GM23338 (cell line): ENCODE data around the gene NCAPH2. TPM values are rescaled to one million over a fixed set of nuclear protein-coding genes. Genes with fewer than 3 reads are reported as not detected.
A peak's percentile ranks its signal among the peaks of the same experiment; 100 is the strongest.

ENCODE experiments used
- ATAC-seq: fragments of 200-7000 bp; cut with Tn5 transposase; 3 replicates; pipeline ENCODE4 v1.9.1; 2020
- DNase-seq: peaks from one replicate; pipeline ENCODE4 v3.0.0-alpha.2; 2015; ENCODE audit warnings: low spot score
- H2AFZ ChIP-seq: fragments of 200-600 bp; sonication (generic); 2 replicates; pipeline ENCODE4 v1.8.0; 2016; ENCODE audit warnings: antibody characterized with exemption, mild to moderate bottlenecking, moderate library complexity
- H3F3A ChIP-seq: fragments of 200-600 bp; sonication (generic); replicated peaks from 2 replicates; pipeline ENCODE4 v1.8.0; 2017; ENCODE audit warnings: antibody characterized with exemption, mixed run types, low read depth
- H3K27ac ChIP-seq: fragments of 200-600 bp; sonication (generic); 2 replicates; pipeline ENCODE4 v1.6.1; 2016; ENCODE audit warnings: low read depth
- H3K27me3 ChIP-seq: fragments of 200-600 bp; sonication (generic); 2 replicates; pipeline ENCODE4 v1.8.0; 2016; ENCODE audit warnings: mild to moderate bottlenecking, mixed run types, moderate library complexity; ENCODE audit not compliant: insufficient read depth
- H3K36me3 ChIP-seq: fragments of 200-600 bp; sonication (generic); 2 replicates; pipeline ENCODE4 v1.8.0; 2016; ENCODE audit warnings: mild to moderate bottlenecking; ENCODE audit not compliant: insufficient read depth
- H3K4me1 ChIP-seq: fragments of 200-600 bp; sonication (generic); 2 replicates; pipeline ENCODE4 v1.8.0; 2016; ENCODE audit warnings: mild to moderate bottlenecking, moderate library complexity; ENCODE audit not compliant: insufficient read depth
- H3K4me2 ChIP-seq: fragments of 200-600 bp; sonication (generic); 2 replicates; pipeline ENCODE4 v1.7.1; 2017; ENCODE audit warnings: mixed run types
- H3K4me3 ChIP-seq: fragments of 200-600 bp; sonication (generic); 2 replicates; pipeline ENCODE4 v1.6.1; 2016; ENCODE audit warnings: mixed run types
- H3K79me2 ChIP-seq: fragments of 200-600 bp; sonication (generic); replicated peaks from 2 replicates; pipeline ENCODE4 v1.8.0; 2017; ENCODE audit warnings: mild to moderate bottlenecking; ENCODE audit not compliant: insufficient read depth
- H3K9me2 ChIP-seq: fragments of 200-600 bp; sonication (generic); 2 replicates; pipeline ENCODE4 v1.8.0; 2017; ENCODE audit not compliant: insufficient read depth
- H4K20me1 ChIP-seq: fragments of 200-600 bp; sonication (generic); replicated peaks from 2 replicates; pipeline ENCODE4 v1.8.0; 2017; ENCODE audit warnings: mild to moderate bottlenecking; ENCODE audit not compliant: insufficient read depth
- H3K27ac Mint-ChIP-seq: 2 replicates; pipeline ENCODE4 v1.8.0; 2020; ENCODE audit warnings: inconsistent platforms, mild to moderate bottlenecking, moderate library complexity, mixed read lengths
- H3K27me3 Mint-ChIP-seq: 3 replicates; pipeline ENCODE4 v1.8.0; 2022; ENCODE audit warnings: low read depth, mild to moderate bottlenecking, moderate library complexity, mixed read lengths, inconsistent platforms; ENCODE audit not compliant: insufficient read depth, poor library complexity
- H3K36me3 Mint-ChIP-seq: 3 replicates; pipeline ENCODE4 v1.8.0; 2021; ENCODE audit warnings: low read depth, mild to moderate bottlenecking, inconsistent platforms, moderate library complexity, mixed read lengths
- H3K4me1 Mint-ChIP-seq: 3 replicates; pipeline ENCODE4 v1.8.0; 2020; ENCODE audit warnings: mild to moderate bottlenecking, inconsistent platforms, mixed read lengths
- H3K4me3 Mint-ChIP-seq: 3 replicates; pipeline ENCODE4 v1.8.0; 2021; ENCODE audit warnings: moderate library complexity, mild to moderate bottlenecking, inconsistent platforms, mixed read lengths
- H3K9me3 Mint-ChIP-seq: 3 replicates; pipeline ENCODE4 v1.8.0; 2020; ENCODE audit warnings: moderate library complexity, mild to moderate bottlenecking, inconsistent platforms, mixed read lengths
- CREB1 ChIP-seq: fragments of 250-450 bp; sonication (Bioruptor Pico); IDR thresholded peaks from 2 replicates; pipeline ENCODE4 v1.5.0; 2020; ENCODE audit warnings: low read depth, mild to moderate bottlenecking, moderate library complexity
- EZH2 ChIP-seq: fragments of 200-600 bp; sonication (generic); IDR thresholded peaks from one replicate; pipeline ENCODE4 v1.8.0; 2017; ENCODE audit warnings: antibody characterized with exemption, mild to moderate bottlenecking, low read depth; ENCODE audit not compliant: unreplicated experiment
- EZH2phosphoT487 ChIP-seq: fragments of 200-600 bp; sonication (generic); IDR thresholded peaks from one replicate; pipeline ENCODE4 v1.8.1; 2018; ENCODE audit warnings: antibody characterized with exemption; ENCODE audit not compliant: unreplicated experiment
- JUNB ChIP-seq: IDR thresholded peaks from one replicate; pipeline ENCODE4 v1.6.1; 2016; ENCODE audit warnings: antibody characterized with exemption; ENCODE audit not compliant: unreplicated experiment
- POLR2AphosphoS5 ChIP-seq: IDR thresholded peaks from 2 replicates; pipeline ENCODE4 v1.6.1; 2016; ENCODE audit warnings: antibody characterized with exemption, low read depth
- STAT1 ChIP-seq: IDR thresholded peaks from one replicate; pipeline ENCODE4 v1.6.1; 2016; ENCODE audit warnings: antibody characterized with exemption; ENCODE audit not compliant: unreplicated experiment
- ZNF114 ChIP-seq: fragments of 250-450 bp; sonication (Bioruptor Pico); IDR thresholded peaks from 2 replicates; pipeline ENCODE4 v1.5.0; 2020; ENCODE audit warnings: mild to moderate bottlenecking, moderate library complexity
- ZNF331 ChIP-seq: fragments of 250-450 bp; sonication (Bioruptor Pico); IDR thresholded peaks from 2 replicates; pipeline ENCODE4 v1.5.0; 2020; ENCODE audit warnings: low read depth, mild to moderate bottlenecking, moderate library complexity
- polyA plus RNA-seq: library from polyadenylated mRNA; unstranded; fragments of >200 nt; fragmentation: Nextera tagmentation; extraction: Ambion mirVana; gene quantifications from 2 replicates; pipeline ENCODE4 v1.2.1, GENCODE V29; 2016
- total RNA-seq: library from RNA; depleted of rRNA; stranded (reverse); fragments of >200 nt; shearing (Covaris generic); gene quantifications from 2 replicates; pipeline ENCODE4 v1.2.3, GENCODE V29; 2014
- TF ChIP-seq, protein P1 (sequence below): IDR thresholded peaks from 2 replicates; pipeline ENCODE4 v1.6.1; 2016; ENCODE audit warnings: antibody characterized with exemption
- TF ChIP-seq, protein P2 (sequence below): IDR thresholded peaks from one replicate; pipeline ENCODE4 v1.6.1; 2018; ENCODE audit warnings: antibody characterized with exemption; ENCODE audit not compliant: unreplicated experiment
- TF ChIP-seq, protein P3 (sequence below), 2 experiments: fragments of 200-600 bp in 1 of 2; sonication (generic) in 1 of 2; conservative IDR thresholded peaks; 2 replicates each; pipeline versions ENCODE4 v1.5.1 to v1.6.1; 2016 to 2017; ENCODE audit warnings: antibody characterized with exemption in 2 of 2, low read depth in 2 of 2, mild to moderate bottlenecking in 2 of 2, moderate library complexity in 1 of 2

NCAPH2 gene
- total and polyA plus RNA-seq, 2 experiments from 2014 or later = 52.2 to 76.1 TPM

DNA sequence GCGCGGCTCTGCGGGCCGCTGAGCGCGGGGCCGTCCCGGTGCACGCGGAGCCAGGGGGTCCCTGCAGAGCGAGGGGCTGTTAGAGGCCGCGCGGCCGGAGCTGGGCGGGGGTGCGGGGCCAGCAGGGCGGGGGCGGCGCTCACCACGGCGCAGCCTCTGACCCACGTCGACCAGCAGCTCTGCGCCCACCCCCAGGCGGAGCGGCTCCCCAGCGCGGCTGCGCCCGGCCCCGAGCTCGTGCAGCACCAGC is 17.8 kb downstream of the NCAPH2 start:
- Histone ChIP-seq H3K4me3 (peak overlapping the region; percentile 84), H2AFZ (no peak overlapping the region), H3K4me1 (no peaks in the 10 kb centered on the region; the same call in 1 of the 2 replicates), H3K27ac (no peak overlapping the region), H3K79me2 (no peaks in the 10 kb centered on the region), H3K4me2 (peak overlapping the region; percentile 94), H4K20me1 (no peaks in the 10 kb centered on the region; the same call in 1 of the 2 replicates), H3K9me2 (no peaks in the 10 kb centered on the region), H3K36me3 (no peaks in the 10 kb centered on the region), H3F3A (peaks cover 4% of the 10 kb centered on the region), H3K27me3 (peaks cover 42% of the 10 kb centered on the region)
- Mint-ChIP-seq H3K9me3 (peaks cover 4% of the 10 kb centered on the region; the same call in 2 of the 3 replicates), H3K4me1 (peaks cover 11% of the 10 kb centered on the region), H3K4me3 (peak overlapping the region; percentile 89), H3K36me3 (peaks cover 9% of the 10 kb centered on the region), H3K27me3 (peaks cover 44% of the 10 kb centered on the region), H3K27ac (no peak overlapping the region)
- DNase-seq (no peak), ATAC-seq (peak; percentile 25)
- TF ChIP-seq CREB1 = no peak
- TF ChIP-seq, protein P1, sequence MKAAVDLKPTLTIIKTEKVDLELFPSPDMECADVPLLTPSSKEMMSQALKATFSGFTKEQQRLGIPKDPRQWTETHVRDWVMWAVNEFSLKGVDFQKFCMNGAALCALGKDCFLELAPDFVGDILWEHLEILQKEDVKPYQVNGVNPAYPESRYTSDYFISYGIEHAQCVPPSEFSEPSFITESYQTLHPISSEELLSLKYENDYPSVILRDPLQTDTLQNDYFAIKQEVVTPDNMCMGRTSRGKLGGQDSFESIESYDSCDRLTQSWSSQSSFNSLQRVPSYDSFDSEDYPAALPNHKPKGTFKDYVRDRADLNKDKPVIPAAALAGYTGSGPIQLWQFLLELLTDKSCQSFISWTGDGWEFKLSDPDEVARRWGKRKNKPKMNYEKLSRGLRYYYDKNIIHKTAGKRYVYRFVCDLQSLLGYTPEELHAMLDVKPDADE = 0 out of 2 replicates have a peak, but pooled peaks have one; percentile 11

DNA sequence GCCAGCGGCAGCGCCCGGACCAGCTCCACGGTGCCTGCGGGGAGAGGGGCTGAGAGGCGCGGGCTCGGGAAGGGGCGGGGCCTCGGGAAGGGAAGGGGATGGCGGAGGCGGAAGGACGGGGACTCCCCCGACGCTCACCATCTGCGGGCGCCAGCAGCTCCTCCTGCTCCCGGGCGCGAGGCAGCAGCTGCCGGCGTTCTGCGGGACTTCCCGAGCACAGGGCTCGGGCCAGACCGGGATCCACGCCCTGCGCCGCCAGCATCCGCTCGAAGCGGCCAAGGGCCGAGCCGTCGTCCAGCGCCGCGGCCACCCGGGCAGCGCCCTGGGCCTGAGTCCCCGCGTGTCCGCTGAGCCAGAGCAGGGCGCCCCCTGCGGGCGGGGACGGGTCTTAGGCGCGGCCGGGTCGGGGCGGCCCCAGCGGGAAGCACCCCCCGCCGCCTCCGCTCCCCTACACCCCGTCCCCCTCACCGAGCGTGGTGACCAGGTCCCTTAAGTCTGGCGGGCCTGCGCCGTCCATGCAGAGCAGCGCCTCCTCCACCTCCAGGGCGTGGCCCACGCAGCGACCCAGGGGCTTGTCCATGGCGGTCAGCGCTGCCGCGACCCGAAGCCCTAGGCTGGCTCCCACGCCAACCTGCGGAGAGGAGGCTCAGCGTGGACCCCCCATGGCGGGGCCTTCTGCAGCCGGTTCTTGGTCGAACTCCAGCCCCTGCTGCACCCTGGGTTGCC is 18.2 kb downstream of the NCAPH2 start:
- peaks cover 3% of the 10 kb centered on the region; the same call in 1 of the 2 replicates for H3K4me1 ChIP-seq
- Mint-ChIP-seq H3K9me3 (peaks cover 4% of the 10 kb centered on the region; the same call in 2 of the 3 replicates), H3K4me1 (peaks cover 11% of the 10 kb centered on the region), H3K27ac (no peak overlapping the region), H3K27me3 (peaks cover 49% of the 10 kb centered on the region), H3K4me3 (peak overlapping the region; percentile 68), H3K36me3 (peaks cover 9% of the 10 kb centered on the region)
- peak overlapping the region; percentile 84 for H3K4me3 ChIP-seq
- peaks cover 47% of the 10 kb centered on the region for H3K27me3 ChIP-seq
- peak; percentile 75 for DNase-seq
- H3K27ac ChIP-seq = no peak overlapping the region
- H3K36me3 ChIP-seq = no peaks in the 10 kb centered on the region
- peak; percentile 25 for ATAC-seq
- H3K79me2 ChIP-seq = no peaks in the 10 kb centered on the region
- no peaks in the 10 kb centered on the region for H3K9me2 ChIP-seq
- no peak overlapping the region for H2AFZ ChIP-seq
- H4K20me1 ChIP-seq = no peaks in the 10 kb centered on the region; the same call in 1 of the 2 replicates
- H3K4me2 ChIP-seq = peak overlapping the region; percentile 94
- peaks cover 4% of the 10 kb centered on the region for H3F3A ChIP-seq
- no peak for TF ChIP-seq EZH2phosphoT487
- TF ChIP-seq, protein P1 = peak; percentile 2; the same call in 1 of the 2 replicates
- TF ChIP-seq, protein P2, sequence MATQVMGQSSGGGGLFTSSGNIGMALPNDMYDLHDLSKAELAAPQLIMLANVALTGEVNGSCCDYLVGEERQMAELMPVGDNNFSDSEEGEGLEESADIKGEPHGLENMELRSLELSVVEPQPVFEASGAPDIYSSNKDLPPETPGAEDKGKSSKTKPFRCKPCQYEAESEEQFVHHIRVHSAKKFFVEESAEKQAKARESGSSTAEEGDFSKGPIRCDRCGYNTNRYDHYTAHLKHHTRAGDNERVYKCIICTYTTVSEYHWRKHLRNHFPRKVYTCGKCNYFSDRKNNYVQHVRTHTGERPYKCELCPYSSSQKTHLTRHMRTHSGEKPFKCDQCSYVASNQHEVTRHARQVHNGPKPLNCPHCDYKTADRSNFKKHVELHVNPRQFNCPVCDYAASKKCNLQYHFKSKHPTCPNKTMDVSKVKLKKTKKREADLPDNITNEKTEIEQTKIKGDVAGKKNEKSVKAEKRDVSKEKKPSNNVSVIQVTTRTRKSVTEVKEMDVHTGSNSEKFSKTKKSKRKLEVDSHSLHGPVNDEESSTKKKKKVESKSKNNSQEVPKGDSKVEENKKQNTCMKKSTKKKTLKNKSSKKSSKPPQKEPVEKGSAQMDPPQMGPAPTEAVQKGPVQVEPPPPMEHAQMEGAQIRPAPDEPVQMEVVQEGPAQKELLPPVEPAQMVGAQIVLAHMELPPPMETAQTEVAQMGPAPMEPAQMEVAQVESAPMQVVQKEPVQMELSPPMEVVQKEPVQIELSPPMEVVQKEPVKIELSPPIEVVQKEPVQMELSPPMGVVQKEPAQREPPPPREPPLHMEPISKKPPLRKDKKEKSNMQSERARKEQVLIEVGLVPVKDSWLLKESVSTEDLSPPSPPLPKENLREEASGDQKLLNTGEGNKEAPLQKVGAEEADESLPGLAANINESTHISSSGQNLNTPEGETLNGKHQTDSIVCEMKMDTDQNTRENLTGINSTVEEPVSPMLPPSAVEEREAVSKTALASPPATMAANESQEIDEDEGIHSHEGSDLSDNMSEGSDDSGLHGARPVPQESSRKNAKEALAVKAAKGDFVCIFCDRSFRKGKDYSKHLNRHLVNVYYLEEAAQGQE = no peak
- TF ChIP-seq, protein P3, sequence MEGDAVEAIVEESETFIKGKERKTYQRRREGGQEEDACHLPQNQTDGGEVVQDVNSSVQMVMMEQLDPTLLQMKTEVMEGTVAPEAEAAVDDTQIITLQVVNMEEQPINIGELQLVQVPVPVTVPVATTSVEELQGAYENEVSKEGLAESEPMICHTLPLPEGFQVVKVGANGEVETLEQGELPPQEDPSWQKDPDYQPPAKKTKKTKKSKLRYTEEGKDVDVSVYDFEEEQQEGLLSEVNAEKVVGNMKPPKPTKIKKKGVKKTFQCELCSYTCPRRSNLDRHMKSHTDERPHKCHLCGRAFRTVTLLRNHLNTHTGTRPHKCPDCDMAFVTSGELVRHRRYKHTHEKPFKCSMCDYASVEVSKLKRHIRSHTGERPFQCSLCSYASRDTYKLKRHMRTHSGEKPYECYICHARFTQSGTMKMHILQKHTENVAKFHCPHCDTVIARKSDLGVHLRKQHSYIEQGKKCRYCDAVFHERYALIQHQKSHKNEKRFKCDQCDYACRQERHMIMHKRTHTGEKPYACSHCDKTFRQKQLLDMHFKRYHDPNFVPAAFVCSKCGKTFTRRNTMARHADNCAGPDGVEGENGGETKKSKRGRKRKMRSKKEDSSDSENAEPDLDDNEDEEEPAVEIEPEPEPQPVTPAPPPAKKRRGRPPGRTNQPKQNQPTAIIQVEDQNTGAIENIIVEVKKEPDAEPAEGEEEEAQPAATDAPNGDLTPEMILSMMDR (conservative IDR thresholded peaks at IDR 0.05; ENCODE audit: low read depth in 2 of 2) = peak; percentile 26 to 46
- TF ChIP-seq EZH2 = no peak
- TF ChIP-seq ZNF114 (CRISPR knock-in tag) = no peak
- TF ChIP-seq STAT1 = no peak
- TF ChIP-seq JUNB = no peak
- TF ChIP-seq ZNF331 = no peak
- TF ChIP-seq POLR2AphosphoS5 = no peak
